Smooth muscle cell of trachea (primary cell): ENCODE data around the gene FKBP2. TPM values are rescaled to one million over a fixed set of nuclear protein-coding genes. Genes with fewer than 3 reads are reported as not detected.

ENCODE experiments used
- total RNA-seq: library from RNA; depleted of rRNA; stranded (reverse); fragments of >200 nt; gene quantifications from 2 replicates; pipeline ENCODE4 v1.2.1, GENCODE V29; 2014

Gene FKBP2
- total RNA-seq = 45.7 and 91.8 TPM in 2 replicates

DNA sequence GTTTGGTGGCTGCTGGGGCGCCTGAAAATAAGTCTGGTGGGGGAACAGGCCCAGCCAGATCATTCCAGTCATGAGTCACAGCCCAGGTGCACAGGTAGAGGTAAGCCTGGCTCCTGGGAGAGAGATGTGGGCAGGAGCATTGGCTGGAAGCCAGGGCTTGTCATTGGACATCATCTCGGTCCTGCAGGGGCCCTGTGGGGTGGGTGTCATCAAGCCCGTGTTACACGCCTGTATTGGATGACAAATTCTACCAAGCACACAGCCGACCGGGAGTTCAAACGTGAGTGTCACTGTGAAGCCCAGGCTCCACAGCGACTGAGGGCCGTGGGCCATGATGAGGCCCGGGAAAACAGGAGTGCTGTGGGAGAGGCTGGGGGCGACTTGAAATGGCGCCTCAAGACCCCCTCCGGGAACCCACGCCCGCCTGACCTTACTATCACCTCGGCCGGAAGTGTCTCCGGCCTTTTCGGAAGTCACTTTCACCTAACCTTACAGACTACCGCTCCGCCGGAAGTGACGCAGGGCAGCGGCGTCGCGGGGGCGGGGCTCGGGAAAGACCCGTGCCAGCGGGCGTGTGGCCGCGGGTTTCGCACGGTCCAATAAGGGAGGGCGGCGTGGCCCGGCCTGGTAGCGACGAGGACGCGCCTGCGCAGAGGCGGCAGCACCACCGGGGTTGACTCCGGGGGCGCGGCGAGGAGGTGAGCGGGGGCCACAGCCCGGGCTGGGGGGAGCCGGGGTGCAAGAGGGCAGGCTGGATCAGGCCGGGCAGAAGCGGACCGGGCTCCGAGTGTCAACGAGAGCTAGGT, at the start of gene FKBP2:
FKBP2 (plus strand) TSS at position 661 of the 806 bp plus-strand sequence. CDS start 1,293 bp downstream, outside the sequence.

DNA sequence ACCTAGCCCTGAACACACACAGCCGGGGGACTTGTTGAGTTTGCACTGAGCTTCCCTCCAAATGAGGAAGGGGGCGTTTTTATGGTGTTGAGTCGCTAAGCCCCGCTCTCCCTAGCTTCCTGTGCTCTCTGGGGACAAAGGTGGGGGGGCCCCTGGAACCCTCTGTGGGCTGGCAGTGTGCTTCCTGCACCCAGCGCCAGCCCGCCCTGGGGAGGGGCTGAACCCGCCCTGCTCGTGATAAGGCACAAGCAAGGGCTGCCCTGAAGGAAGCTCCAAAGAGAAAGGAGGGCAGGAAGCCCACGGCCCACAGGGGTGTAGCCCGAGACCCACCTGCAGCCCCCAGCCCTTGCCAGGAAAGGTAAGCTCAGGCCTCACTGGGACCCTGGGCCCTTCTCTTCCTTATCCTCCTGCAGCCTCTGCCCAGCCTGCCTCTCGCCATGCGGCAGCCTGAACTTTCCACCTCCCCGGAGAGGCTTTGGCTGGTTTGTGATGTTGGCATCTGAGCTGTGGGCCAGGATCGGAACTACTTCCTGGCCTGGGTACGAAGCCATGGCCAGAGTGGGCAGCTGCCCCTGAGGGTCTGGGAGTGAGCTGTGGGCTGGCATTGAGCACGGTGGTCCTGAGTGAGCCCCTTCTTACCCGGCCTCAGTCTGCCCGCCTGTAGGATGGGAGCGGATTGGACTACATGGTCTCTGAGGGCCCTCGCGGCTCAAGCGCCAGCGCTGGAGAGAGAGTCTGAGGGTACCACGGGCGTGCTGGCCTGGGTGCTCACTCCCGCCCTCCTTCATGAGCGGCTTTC, 34.2 kb upstream of the FKBP2 start, which contains the start of gene FERMT3:
FERMT3 (plus strand) TSS at position 265 of the 799 bp plus-strand sequence. CDS start 644 bp downstream, outside the sequence.

GRCh38 chr11:64225608-64226506, 15.0 kb upstream of the FKBP2 start, which contains the start of the genes NUDT22 and TRPT1:
Gene NUDT22, plus strand, starts transcription at chr11:64226274. Its CDS starts 379 bp downstream, at chr11:64226653.
Gene TRPT1, minus strand, starts transcription at chr11:64226186. Its CDS starts 326 bp downstream, at chr11:64225860.

GRCh38 chr11:64230171-64230984, 10.5 kb upstream of the FKBP2 start, which contains the start of gene DNAJC4:
Gene DNAJC4, plus strand, starts transcription at chr11:64230548. Its CDS starts 307 bp downstream, at chr11:64230855.

GRCh38 chr11:64233913-64234586, 6.8 kb upstream of the FKBP2 start, which contains the start of gene VEGFB:
Gene VEGFB, plus strand, starts transcription at chr11:64234584. Its CDS starts 250 bp downstream, at chr11:64234834.

GRCh38 chr11:64246871-64247728, 6.2 kb downstream of the FKBP2 start, which contains the start of gene PPP1R14B:
Gene PPP1R14B, minus strand, starts transcription at chr11:64246943. Its CDS starts 270 bp downstream, at chr11:64246673.

DNA sequence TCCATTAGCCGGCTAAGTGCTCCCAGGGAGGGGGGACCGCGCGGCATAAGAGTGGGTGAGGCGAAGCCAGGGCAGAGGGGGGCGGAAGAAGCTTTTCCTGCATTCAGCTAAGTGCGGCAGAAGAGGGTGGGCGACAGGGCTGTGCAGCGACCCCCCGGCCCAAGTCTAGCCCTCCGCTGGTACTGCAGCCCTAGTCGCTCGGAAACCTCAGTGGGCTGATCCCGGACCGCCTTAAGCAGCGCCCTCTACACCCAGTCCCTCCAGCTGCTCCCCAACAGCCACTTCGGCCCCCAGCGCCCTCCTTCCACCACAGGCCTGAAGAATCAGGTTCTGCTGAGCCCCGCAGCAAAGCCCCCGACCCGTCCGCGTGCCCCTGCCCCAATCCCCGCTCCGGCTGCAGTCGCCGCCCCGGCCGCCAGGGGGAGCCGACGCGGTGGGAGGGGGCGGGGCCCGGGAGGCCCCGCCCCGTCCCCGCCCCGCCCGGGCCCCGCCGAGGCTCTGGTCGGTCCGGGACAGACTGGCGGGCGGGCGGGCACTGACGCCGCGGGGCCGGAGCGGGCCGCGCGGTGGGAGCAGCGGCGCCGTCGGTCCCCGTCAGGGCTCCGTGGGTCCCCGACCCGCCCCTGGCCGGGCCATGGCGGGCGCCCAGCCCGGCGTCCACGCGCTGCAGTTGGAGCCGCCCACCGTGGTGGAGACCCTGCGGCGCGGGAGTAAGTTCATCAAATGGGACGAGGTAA, 10.3 kb downstream of the FKBP2 start, which contains the start of gene PLCB3:
PLCB3 (plus strand) TSS at position 515 of the 737 bp plus-strand sequence; CDS start at position 635, 120 bp downstream.

DNA sequence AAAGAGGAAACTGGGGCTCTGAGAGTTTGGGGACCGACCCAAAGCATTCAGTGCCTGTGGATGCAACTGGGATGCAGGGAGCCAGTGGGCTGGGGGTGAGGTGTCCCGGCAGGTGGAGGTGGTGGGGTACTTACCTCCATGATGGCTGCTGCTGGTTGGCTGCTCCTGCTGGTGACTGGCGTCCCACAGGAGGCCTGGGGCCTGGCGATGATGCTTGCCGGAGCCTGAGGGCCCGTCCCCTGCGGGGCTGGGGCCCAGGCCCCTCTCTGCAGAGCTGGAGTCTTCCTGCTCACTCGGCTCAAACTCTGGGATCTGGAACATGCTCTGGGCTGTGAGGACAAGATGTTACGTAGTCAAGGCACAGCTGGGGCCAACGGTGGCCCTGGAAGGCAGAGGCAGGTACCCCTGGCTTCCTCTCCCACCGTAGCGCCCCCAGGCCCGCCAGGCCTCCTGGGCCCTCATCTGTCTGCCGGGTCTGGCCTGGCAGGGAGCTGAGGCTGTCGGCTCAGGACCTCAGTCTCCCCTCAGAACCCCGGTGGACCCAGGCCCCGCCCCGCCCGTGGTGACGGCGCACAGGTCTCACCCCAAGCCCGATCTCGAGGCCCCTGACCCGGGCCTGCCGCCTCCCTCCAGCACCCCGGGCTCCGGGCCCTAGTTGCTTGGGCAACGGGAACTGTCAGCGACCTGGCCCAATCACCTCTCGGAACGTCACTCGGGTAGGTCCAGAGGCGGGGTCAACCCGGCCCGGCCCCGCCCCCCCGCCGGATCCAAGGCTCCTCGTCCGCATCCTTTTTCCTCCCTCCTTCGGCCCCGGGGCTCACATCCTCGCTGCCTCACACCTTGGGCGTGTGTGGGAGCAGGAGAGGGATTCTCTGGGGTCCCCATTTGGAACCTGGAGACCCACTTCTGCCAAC, 43.4 kb downstream of the FKBP2 start, which contains the start of gene BAD:
BAD (minus strand) TSS at position 618 of the 914 bp plus-strand sequence; CDS start at position 321, 297 bp downstream.

DNA sequence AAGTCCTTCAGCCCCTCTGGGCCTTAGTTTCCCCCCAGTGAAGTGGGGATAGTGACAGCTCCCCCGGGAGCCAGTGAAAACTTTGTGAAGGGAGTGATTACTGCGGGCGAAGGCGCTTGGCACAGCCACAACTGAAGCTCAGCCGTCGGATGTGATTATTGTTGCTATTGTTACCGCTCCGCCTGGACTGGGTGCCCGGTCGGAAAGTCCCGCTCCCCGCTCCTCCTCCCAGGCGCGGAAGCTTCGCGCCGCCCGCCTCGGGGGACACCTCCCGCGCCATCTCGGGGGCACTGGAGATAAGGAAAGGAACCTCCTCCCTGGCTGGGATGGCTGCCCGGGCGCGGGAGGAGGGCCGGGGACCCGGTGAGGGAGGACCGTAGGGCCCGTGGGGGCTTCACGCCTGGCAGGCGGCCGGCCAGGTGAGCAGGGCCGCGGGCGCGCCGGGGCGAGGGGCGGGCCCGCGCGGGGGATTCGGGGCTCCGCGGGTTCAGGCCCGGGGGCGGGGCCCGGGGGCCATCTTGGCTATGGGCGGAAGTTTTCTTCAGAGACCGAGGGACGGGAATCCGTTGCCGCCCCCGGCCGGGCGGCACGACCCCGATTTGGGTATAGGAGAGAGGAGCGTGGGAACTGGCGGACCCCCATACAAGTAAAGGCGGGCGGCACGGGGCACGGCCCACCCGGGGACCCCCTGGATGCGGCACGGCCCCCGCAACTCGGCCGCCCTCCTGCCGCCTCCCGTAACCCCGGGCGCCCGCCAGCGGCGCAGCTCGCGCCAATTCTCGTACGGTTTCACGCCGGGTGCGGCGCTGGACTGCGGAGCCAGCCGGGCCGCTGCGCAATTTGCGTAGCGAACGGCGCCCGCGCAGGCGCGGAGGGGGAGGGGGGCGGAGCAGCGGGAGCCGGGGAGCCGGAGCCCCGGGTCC, 44.3 kb downstream of the FKBP2 start, which contains the start of gene GPR137:
GPR137 (plus strand) TSS at position 887 of the 923 bp plus-strand sequence. CDS start 677 bp downstream, outside the sequence.

GRCh38 chr11:64291262-64291751, 50.4 kb downstream of the FKBP2 start, which contains the start of gene KCNK4:
Gene KCNK4, plus strand, starts transcription at chr11:64291302. Its CDS starts 1,717 bp downstream, at chr11:64293019.

Other genes starting within 250 kb of the FKBP2 start
- 0.15 and 0.50 TPM in 2 replicates for gene FLRT1, start 205.2 kb upstream of the FKBP2 start, total RNA-seq
- 22.4 and 23.3 TPM in 2 replicates for gene MACROD1, start 75.0 kb upstream of the FKBP2 start, total RNA-seq
- 119 and 132 TPM in 2 replicates for gene STIP1, start 54.9 kb upstream of the FKBP2 start, total RNA-seq
- gene FERMT3, start 34.4 kb upstream of the FKBP2 start, total RNA-seq = 1.8 and 6.0 TPM in 2 replicates
- 28.5 and 50.6 TPM in 2 replicates for gene TRPT1, start 14.9 kb upstream of the FKBP2 start, total RNA-seq
- 62.4 and 66.0 TPM in 2 replicates for gene NUDT22, start 14.8 kb upstream of the FKBP2 start, total RNA-seq
- 8.0 and 18.2 TPM in 2 replicates for gene DNAJC4, start 10.5 kb upstream of the FKBP2 start, total RNA-seq
- 38.7 and 41.5 TPM in 2 replicates for gene VEGFB, start 6.5 kb upstream of the FKBP2 start, total RNA-seq
- 164 and 283 TPM in 2 replicates for gene PPP1R14B, start 5.8 kb downstream of the FKBP2 start, total RNA-seq
- 46.4 and 54.9 TPM in 2 replicates for gene PLCB3, start 10.4 kb downstream of the FKBP2 start, total RNA-seq
- gene BAD, start 43.6 kb downstream of the FKBP2 start, total RNA-seq = 80.6 and 85.5 TPM in 2 replicates
- gene GPR137, start 44.8 kb downstream of the FKBP2 start, total RNA-seq = 11.8 and 21.2 TPM in 2 replicates
- gene KCNK4, start 50.2 kb downstream of the FKBP2 start, total RNA-seq = 0.17 TPM in 1 of 2 replicates, not detected in the other
- gene CATSPERZ, start 59.3 kb downstream of the FKBP2 start, total RNA-seq = 0.44 and 0.66 TPM in 2 replicates
- 34.6 and 44.3 TPM in 2 replicates for gene ESRRA, start 64.4 kb downstream of the FKBP2 start, total RNA-seq
- 177 and 342 TPM in 2 replicates for gene TRMT112, start 76.5 kb downstream of the FKBP2 start, total RNA-seq
- 202 and 213 TPM in 2 replicates for gene PRDX5, start 77.0 kb downstream of the FKBP2 start, total RNA-seq
- gene CCDC88B, start 99.1 kb downstream of the FKBP2 start, total RNA-seq = 1.0 and 1.2 TPM in 2 replicates
- 45.8 and 49.0 TPM in 2 replicates for gene RPS6KA4, start 118.1 kb downstream of the FKBP2 start, total RNA-seq